H9 (cell line): Measurements from ENCODE around the gene TBC1D17. TPM values are rescaled to one million over a fixed set of nuclear protein-coding genes. Genes with fewer than 3 reads are reported as not detected.

Experiments used
- DNase-seq: peaks from one replicate; pipeline ENCODE4 v3.0.0-alpha.2; 2017
- H2AFZ ChIP-seq: one replicate; pipeline ENCODE4 v1.6.1; 2013; ENCODE audit warnings: mild to moderate bottlenecking, low read length, control low read depth, moderate library complexity
- H2AK5ac ChIP-seq: 2 replicates; pipeline ENCODE4 v1.6.1; 2013; ENCODE audit warnings: low read length, control low read depth, mixed read lengths; ENCODE audit not compliant: insufficient read length
- H2BK120ac ChIP-seq: one replicate; pipeline ENCODE4 v1.6.1; 2013; ENCODE audit warnings: low read depth, mild to moderate bottlenecking, low read length, control low read depth, inconsistent platforms; ENCODE audit not compliant: poor library complexity, severe bottlenecking
- H2BK12ac ChIP-seq: 2 replicates; pipeline ENCODE4 v1.6.1; 2013; ENCODE audit warnings: low read length, control low read depth, mixed read lengths, low read depth; ENCODE audit not compliant: insufficient read length
- H2BK15ac ChIP-seq: 2 replicates; pipeline ENCODE4 v1.6.1; 2013; ENCODE audit warnings: low read depth, low read length, control low read depth
- H2BK20ac ChIP-seq: one replicate; pipeline ENCODE4 v1.6.1; 2013; ENCODE audit warnings: low read depth, mild to moderate bottlenecking, low read length, control low read depth, inconsistent platforms; ENCODE audit not compliant: poor library complexity, severe bottlenecking
- H2BK5ac ChIP-seq: 2 replicates; pipeline ENCODE4 v1.6.1; 2013; ENCODE audit warnings: low read length, control low read depth, mixed read lengths; ENCODE audit not compliant: insufficient read length
- H3K14ac ChIP-seq: 2 replicates; pipeline ENCODE4 v1.6.1; 2013; ENCODE audit warnings: low read length, control low read depth; ENCODE audit not compliant: insufficient read depth
- H3K18ac ChIP-seq: 2 replicates; pipeline ENCODE4 v1.6.1; 2013; ENCODE audit warnings: low read depth, mild to moderate bottlenecking, mixed read lengths, low read length, control low read depth; ENCODE audit not compliant: insufficient read length
- H3K23ac ChIP-seq: 2 replicates; pipeline ENCODE4 v1.6.1; 2013; ENCODE audit warnings: low read length, control low read depth, mixed read lengths, low read depth; ENCODE audit not compliant: insufficient read length
- H3K23me2 ChIP-seq: 2 replicates; pipeline ENCODE4 v1.6.1; 2013; ENCODE audit warnings: low read depth, mild to moderate bottlenecking, mixed read lengths, low read length, control low read depth; ENCODE audit not compliant: insufficient read length, poor library complexity, severe bottlenecking
- H3K27ac ChIP-seq: 2 replicates; pipeline ENCODE4 v1.5.1; 2013; ENCODE audit warnings: low read length, control low read depth, mixed read lengths, low read depth; ENCODE audit not compliant: insufficient read length
- H3K27me3 ChIP-seq: 2 replicates; pipeline ENCODE4 v1.6.1; 2013; ENCODE audit warnings: low read length, control low read depth, inconsistent platforms; ENCODE audit not compliant: insufficient read depth
- H3K4ac ChIP-seq: 2 replicates; pipeline ENCODE4 v1.6.1; 2013; ENCODE audit warnings: low read depth, mild to moderate bottlenecking, control low read depth, inconsistent platforms, low read length, moderate library complexity
- H3K4me1 ChIP-seq: 2 replicates; pipeline ENCODE4 v1.6.1; 2013; ENCODE audit warnings: low read length, control low read depth, inconsistent platforms; ENCODE audit not compliant: insufficient read depth
- H3K4me2 ChIP-seq: 2 replicates; pipeline ENCODE4 v1.6.1; 2013; ENCODE audit warnings: low read length, control low read depth, mixed read lengths; ENCODE audit not compliant: insufficient read length, insufficient read depth
- H3K56ac ChIP-seq: 2 replicates; pipeline ENCODE4 v1.6.1; 2013; ENCODE audit warnings: low read depth, mild to moderate bottlenecking, mixed read lengths, low read length, control low read depth; ENCODE audit not compliant: insufficient read length
- H3K79me1 ChIP-seq: 2 replicates; pipeline ENCODE4 v1.6.1; 2013; ENCODE audit warnings: low read depth, mild to moderate bottlenecking, moderate library complexity, low read length, control low read depth, inconsistent platforms; ENCODE audit not compliant: insufficient read depth, poor library complexity, severe bottlenecking
- H3K79me2 ChIP-seq: 2 replicates; pipeline ENCODE4 v1.6.1; 2013; ENCODE audit warnings: low read length, control low read depth, inconsistent platforms; ENCODE audit not compliant: insufficient read depth
- H3K9ac ChIP-seq: 2 replicates; pipeline ENCODE4 v1.6.1; 2013; ENCODE audit warnings: low read length, control low read depth, mixed read lengths; ENCODE audit not compliant: insufficient read length; ENCODE audit errors: extremely low read depth
- H3K9me3 ChIP-seq: one replicate; pipeline ENCODE4 v1.6.1; 2013; ENCODE audit warnings: low read depth, low read length, inconsistent platforms; ENCODE audit not compliant: control insufficient read depth
- H3T11ph ChIP-seq: one replicate; pipeline ENCODE4 v1.6.1; 2013; ENCODE audit warnings: mild to moderate bottlenecking, low read length, control low read depth, inconsistent platforms
- H4K20me1 ChIP-seq: one replicate; pipeline ENCODE4 v1.6.1; 2013; ENCODE audit not compliant: control insufficient read depth, insufficient read length, insufficient read depth
- H4K5ac ChIP-seq: 2 replicates; pipeline ENCODE4 v1.6.1; 2013; ENCODE audit warnings: low read depth, mild to moderate bottlenecking, mixed read lengths, low read length, control low read depth; ENCODE audit not compliant: insufficient read length
- H4K8ac ChIP-seq: replicated peaks from 2 replicates; pipeline ENCODE4 v1.6.1; 2013; ENCODE audit warnings: low read length, control low read depth, mixed read lengths, low read depth; ENCODE audit not compliant: insufficient read length
- H4K91ac ChIP-seq: 2 replicates; pipeline ENCODE4 v1.6.1; 2013; ENCODE audit warnings: low read depth, mild to moderate bottlenecking, moderate library complexity, mixed read lengths, low read length, control low read depth; ENCODE audit not compliant: insufficient read length
- H3K27ac Mint-ChIP-seq, 3 experiments: 2 replicates in 2 of 3; 3 replicates in 1 of 3; pipeline ENCODE4 v1.8.0; 2020 to 2021; ENCODE audit warnings: mixed read lengths in 3 of 3, mild to moderate bottlenecking in 1 of 3, moderate library complexity in 1 of 3
- H3K27me3 Mint-ChIP-seq: 2 replicates; pipeline ENCODE4 v1.8.0; 2021; ENCODE audit warnings: low read depth, mild to moderate bottlenecking, moderate library complexity, mixed read lengths
- H3K36me3 Mint-ChIP-seq, 3 experiments: 2 replicates in 2 of 3; 3 replicates in 1 of 3; pipeline ENCODE4 v1.8.0; 2020 to 2021; ENCODE audit warnings: low read depth in 3 of 3, mixed read lengths in 3 of 3; ENCODE audit not compliant: insufficient read depth in 1 of 3
- H3K4me1 Mint-ChIP-seq, 2 experiments: 2 replicates each; pipeline ENCODE4 v1.8.0; 2020; ENCODE audit warnings: mixed read lengths in 2 of 2
- H3K4me3 Mint-ChIP-seq, 2 experiments: 2 replicates in 1 of 2; 3 replicates in 1 of 2; pipeline ENCODE4 v1.8.0; 2020 to 2021; ENCODE audit warnings: mild to moderate bottlenecking in 2 of 2, mixed read lengths in 2 of 2, moderate library complexity in 1 of 2
- H3K9me3 Mint-ChIP-seq, 2 experiments: 2 replicates in 1 of 2; 3 replicates in 1 of 2; pipeline ENCODE4 v1.8.0; 2020; ENCODE audit warnings: mild to moderate bottlenecking in 2 of 2, mixed read lengths in 2 of 2, moderate library complexity in 1 of 2
- WGBS: extraction: QIAGEN DNeasy Blood & Tissue Kit; methylation state at CpG from one replicate; pipeline ENCODE4 v1.1.7; 2013; ENCODE audit warnings: missing lambda C conversion rate, low lambda C conversion rate, mixed read lengths; ENCODE audit not compliant: insufficient read length; ENCODE audit errors: extremely low coverage; 5-methylcytosine and 5-hydroxymethylcytosine counted together
- total RNA-seq: library from RNA; stranded (reverse); gene quantifications from 2 replicates; pipeline ENCODE4 v1.2.1, GENCODE V29; 2021
- TF ChIP-seq, protein P1 (sequence below): fragments of 200-600 bp; sonication (generic); conservative IDR thresholded peaks from 3 replicates; pipeline ENCODE4 v1.8.0; 2021; ENCODE audit warnings: antibody characterized with exemption, mild to moderate bottlenecking

TBC1D17 gene
- total RNA-seq, 1 experiment from 2014 or later, result 33.6 TPM

DNA sequence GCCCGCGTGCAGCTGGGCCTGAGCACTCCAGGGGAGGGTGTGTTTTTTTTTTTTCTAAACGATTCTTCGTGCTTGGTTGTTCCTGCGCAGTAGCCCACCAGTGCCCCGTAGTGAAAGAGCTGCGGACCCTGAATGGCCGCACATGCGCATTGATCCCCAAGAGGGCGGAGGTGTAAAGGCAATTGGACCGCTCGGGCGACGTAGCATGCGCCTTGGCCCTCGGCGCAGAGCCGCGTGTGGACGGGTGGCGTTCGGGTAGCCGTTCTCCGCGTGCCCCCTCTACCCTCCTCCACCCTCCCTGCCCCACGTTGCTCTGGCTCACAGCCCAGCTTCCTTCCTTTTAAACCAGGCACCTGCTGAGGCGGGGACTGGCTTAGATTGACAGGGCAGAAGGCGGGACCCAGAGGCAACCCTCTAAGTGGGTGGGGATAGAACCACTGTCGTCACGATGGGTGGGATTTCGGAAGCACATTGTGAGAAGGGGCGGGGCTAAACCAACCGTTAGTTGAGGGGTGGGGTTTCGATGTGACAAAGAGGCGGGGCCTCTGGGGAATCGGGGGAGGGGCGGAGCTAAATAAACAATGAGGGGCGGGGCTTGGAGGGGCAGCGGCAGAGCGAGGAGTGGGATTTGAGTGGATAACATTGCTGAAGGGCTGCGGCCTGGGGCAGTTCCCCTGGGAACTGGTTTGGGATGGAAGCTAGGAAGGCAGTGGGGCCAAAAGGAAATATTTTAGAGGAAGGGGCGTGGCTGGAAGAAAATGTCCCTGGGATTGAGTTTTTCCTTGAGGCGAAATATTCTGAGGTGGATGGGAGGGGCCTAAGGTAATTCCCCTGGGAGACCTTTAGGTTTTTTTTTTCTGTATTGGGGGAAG lies 52.3 kb downstream of the TBC1D17 start:
- no peaks in the 10 kb centered on the region for H3K27me3 ChIP-seq
- no peaks in the 10 kb centered on the region for H3K79me1 ChIP-seq
- no peak overlapping the region for H2BK15ac ChIP-seq
- Mint-ChIP-seq H3K4me1 (peaks cover 18 to 32% of the 10 kb centered on the region in 2 experiments), H3K27ac (peak overlapping the region; percentile 99 to 100 (median 100)), H3K36me3 (peaks cover 31 to 57% (median 37%) of the 10 kb centered on the region in 3 experiments), H3K4me3 (peak overlapping the region; percentile 95 to 99), H3K27me3 (peaks cover 3% of the 10 kb centered on the region), H3K9me3 (peaks cover 0 to 4% of the 10 kb centered on the region in 2 experiments; a peak in 3 of 5 replicates)
- H4K91ac ChIP-seq, result no peak overlapping the region
- no peaks in the 10 kb centered on the region for H3K9me3 ChIP-seq
- peak overlapping the region; percentile 60 for H3K14ac ChIP-seq
- peaks cover 22% of the 10 kb centered on the region; the same call in 1 of the 2 replicates for H3K79me2 ChIP-seq
- no peak overlapping the region for H2AK5ac ChIP-seq
- peaks cover 10% of the 10 kb centered on the region for H3K23me2 ChIP-seq
- no peak overlapping the region for H3K56ac ChIP-seq
- no peak overlapping the region for H2BK120ac ChIP-seq
- no CpG with 5 or more reads among the region's 43 CpGs for WGBS
- H3T11ph ChIP-seq, result no peak overlapping the region
- H4K8ac ChIP-seq, result no peak overlapping the region
- H3K9ac ChIP-seq, result peak overlapping the region; percentile 73
- no peak overlapping the region for H3K27ac ChIP-seq
- no peak overlapping the region for H2BK5ac ChIP-seq
- H2BK12ac ChIP-seq, result no peak overlapping the region
- TF ChIP-seq, protein P1, sequence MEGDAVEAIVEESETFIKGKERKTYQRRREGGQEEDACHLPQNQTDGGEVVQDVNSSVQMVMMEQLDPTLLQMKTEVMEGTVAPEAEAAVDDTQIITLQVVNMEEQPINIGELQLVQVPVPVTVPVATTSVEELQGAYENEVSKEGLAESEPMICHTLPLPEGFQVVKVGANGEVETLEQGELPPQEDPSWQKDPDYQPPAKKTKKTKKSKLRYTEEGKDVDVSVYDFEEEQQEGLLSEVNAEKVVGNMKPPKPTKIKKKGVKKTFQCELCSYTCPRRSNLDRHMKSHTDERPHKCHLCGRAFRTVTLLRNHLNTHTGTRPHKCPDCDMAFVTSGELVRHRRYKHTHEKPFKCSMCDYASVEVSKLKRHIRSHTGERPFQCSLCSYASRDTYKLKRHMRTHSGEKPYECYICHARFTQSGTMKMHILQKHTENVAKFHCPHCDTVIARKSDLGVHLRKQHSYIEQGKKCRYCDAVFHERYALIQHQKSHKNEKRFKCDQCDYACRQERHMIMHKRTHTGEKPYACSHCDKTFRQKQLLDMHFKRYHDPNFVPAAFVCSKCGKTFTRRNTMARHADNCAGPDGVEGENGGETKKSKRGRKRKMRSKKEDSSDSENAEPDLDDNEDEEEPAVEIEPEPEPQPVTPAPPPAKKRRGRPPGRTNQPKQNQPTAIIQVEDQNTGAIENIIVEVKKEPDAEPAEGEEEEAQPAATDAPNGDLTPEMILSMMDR, result no peak
- no peak overlapping the region for H2BK20ac ChIP-seq
- H3K18ac ChIP-seq, result peak overlapping the region; percentile 53
- no peak overlapping the region for H2AFZ ChIP-seq
- H3K4me2 ChIP-seq, result peak overlapping the region; percentile 82
- H3K23ac ChIP-seq, result no peak overlapping the region
- no peaks in the 10 kb centered on the region; the same call in 1 of the 2 replicates for H3K4me1 ChIP-seq
- peak; percentile 95 for DNase-seq
- peaks cover 2% of the 10 kb centered on the region for H4K20me1 ChIP-seq
- H3K4ac ChIP-seq, result no peak overlapping the region
- H4K5ac ChIP-seq, result no peak overlapping the region
